ENCODE measurements around the gene PKHD1. TPM values are rescaled to one million over a fixed set of nuclear protein-coding genes. Genes with fewer than 3 reads are reported as not detected.
A peak's percentile ranks its signal among the peaks of the same experiment; 100 is the strongest.

The PKHD1 gene
- total RNA-seq, 1 experiment from 2014 or later, result not detected

DNA sequence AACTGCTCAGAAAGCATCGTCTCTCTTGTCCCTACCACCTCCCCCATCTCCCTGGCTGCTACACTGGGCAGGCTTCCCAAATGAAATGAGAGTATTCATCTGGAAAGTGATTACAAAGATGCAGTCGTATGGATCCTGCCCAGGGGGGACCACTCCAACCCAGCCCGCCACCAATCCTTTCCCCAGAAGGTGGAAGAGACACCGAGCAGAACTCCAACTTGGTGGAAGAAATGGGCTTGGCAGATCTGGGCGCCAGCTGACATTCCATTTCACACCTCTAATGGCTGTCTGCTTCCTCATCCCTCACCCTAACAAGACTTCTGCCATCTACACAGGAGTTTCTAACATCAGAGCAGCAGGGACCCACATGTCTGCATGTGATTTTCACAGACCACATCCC, 12.7 kb downstream of the PKHD1 start:
- no peaks in the 10 kb centered on the region for H3K9me3 Mint-ChIP-seq (ENCODE audit: unreplicated experiment)
- H3K4me1 Mint-ChIP-seq (ENCODE audit: insufficient read depth, unreplicated experiment), result peaks cover 19% of the 10 kb centered on the region
- intact Hi-C loops (cut with micrococcal nuclease), result no loop called here
- no peak for DNase-seq (ENCODE audit: unreplicated experiment)
- BruUV-seq (replicated peaks), result no TSS peak
- no peaks in the 10 kb centered on the region for H3K36me3 Mint-ChIP-seq (ENCODE audit: insufficient read depth, unreplicated experiment)
- POLR2A ChIA-PET, result no interaction called here
- TF ChIP-seq, protein P1, sequence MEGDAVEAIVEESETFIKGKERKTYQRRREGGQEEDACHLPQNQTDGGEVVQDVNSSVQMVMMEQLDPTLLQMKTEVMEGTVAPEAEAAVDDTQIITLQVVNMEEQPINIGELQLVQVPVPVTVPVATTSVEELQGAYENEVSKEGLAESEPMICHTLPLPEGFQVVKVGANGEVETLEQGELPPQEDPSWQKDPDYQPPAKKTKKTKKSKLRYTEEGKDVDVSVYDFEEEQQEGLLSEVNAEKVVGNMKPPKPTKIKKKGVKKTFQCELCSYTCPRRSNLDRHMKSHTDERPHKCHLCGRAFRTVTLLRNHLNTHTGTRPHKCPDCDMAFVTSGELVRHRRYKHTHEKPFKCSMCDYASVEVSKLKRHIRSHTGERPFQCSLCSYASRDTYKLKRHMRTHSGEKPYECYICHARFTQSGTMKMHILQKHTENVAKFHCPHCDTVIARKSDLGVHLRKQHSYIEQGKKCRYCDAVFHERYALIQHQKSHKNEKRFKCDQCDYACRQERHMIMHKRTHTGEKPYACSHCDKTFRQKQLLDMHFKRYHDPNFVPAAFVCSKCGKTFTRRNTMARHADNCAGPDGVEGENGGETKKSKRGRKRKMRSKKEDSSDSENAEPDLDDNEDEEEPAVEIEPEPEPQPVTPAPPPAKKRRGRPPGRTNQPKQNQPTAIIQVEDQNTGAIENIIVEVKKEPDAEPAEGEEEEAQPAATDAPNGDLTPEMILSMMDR (IDR thresholded peaks at IDR 0.05; ENCODE audit: unreplicated experiment), result no peak
- CTCF ChIA-PET, result interaction anchor here (0.5 to 1.8 kb wide), 2 partner anchors 25 to 1643 kb away, joined by 4 to 6 read pairs; no protein-coding TSS in a partner anchor
- no peak overlapping the region for H3K4me3 Mint-ChIP-seq (ENCODE audit: unreplicated experiment)
- H3K27me3 Mint-ChIP-seq (ENCODE audit: insufficient read depth, unreplicated experiment), result no peaks in the 10 kb centered on the region
- H3K27ac Mint-ChIP-seq (ENCODE audit: low read depth, unreplicated experiment), result no peak overlapping the region

DNA sequence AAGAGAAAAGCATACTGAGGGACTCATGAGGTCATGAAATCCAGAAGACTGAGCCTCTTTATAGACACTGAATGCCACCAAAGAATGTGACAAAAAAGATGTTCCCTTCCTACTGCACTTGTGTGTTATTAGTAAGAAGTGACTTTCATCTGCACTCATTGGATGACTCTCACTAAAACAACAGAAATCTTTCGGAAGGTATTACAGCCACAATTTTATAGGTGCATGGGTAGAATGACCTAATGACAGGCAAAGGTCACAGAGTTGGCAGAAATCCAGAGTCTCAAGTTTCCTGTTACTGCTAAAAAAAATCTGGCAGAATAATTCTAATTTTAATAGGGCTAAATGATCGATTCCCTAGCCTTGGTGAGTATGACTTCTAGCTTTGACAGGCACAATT, 13.3 kb downstream of the PKHD1 start:
- BruUV-seq (replicated peaks), result no TSS peak
- Mint-ChIP-seq H3K36me3 (ENCODE audit: insufficient read depth, unreplicated experiment) (no peaks in the 10 kb centered on the region), H3K9me3 (ENCODE audit: unreplicated experiment) (no peaks in the 10 kb centered on the region), H3K27me3 (ENCODE audit: insufficient read depth, unreplicated experiment) (no peaks in the 10 kb centered on the region), H3K4me3 (ENCODE audit: unreplicated experiment) (no peak overlapping the region), H3K4me1 (ENCODE audit: insufficient read depth, unreplicated experiment) (peaks cover 19% of the 10 kb centered on the region), H3K27ac (ENCODE audit: low read depth, unreplicated experiment) (no peak overlapping the region)
- intact Hi-C loops (cut with micrococcal nuclease), result no loop called here
- POLR2A ChIA-PET, result no interaction called here
- no peak for DNase-seq (ENCODE audit: unreplicated experiment)
- CTCF ChIA-PET, result interaction anchor here (0.5 to 2.4 kb wide), 3 partner anchors 10 to 1643 kb away, joined by 5 to 13 read pairs (median 6); no protein-coding TSS in a partner anchor
- TF ChIP-seq, protein P1 (IDR thresholded peaks at IDR 0.05; ENCODE audit: unreplicated experiment), result no peak

DNA sequence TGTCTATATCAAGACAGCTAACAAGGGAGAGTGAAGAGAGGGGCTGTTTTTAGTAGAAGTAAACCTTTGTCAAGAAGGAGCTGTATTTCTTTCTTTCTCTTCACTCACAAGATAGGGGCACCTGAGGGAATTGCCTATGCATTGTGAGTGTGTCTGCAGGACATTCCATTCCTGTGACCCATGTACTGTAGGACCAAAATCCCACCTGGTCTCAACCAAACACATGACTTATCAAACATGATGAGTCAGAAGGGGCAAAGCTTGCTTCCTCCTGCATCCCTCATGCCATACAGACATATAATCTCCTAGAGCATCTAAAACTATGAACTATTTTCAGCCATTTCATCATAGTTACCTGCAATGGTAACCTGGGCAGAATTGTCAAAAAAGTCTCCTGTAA, 21.8 kb downstream of the PKHD1 start:
- no peaks in the 10 kb centered on the region for H3K27me3 Mint-ChIP-seq (ENCODE audit: insufficient read depth, unreplicated experiment)
- no peaks in the 10 kb centered on the region for H3K36me3 Mint-ChIP-seq (ENCODE audit: insufficient read depth, unreplicated experiment)
- peaks cover 17% of the 10 kb centered on the region for H3K4me1 Mint-ChIP-seq (ENCODE audit: insufficient read depth, unreplicated experiment)
- TF ChIP-seq, protein P1 (IDR thresholded peaks at IDR 0.05; ENCODE audit: unreplicated experiment), result no peak
- no peaks in the 10 kb centered on the region for H3K9me3 Mint-ChIP-seq (ENCODE audit: unreplicated experiment)
- ChIA-PET POLR2A (no interaction called here), CTCF (interaction anchor here (1.1 to 5.1 kb wide), 2 partner anchors 16 to 233 kb away, joined by 3 to 39 read pairs; no protein-coding TSS in a partner anchor)
- H3K4me3 Mint-ChIP-seq (ENCODE audit: unreplicated experiment), result no peak overlapping the region
- BruUV-seq (replicated peaks), result no TSS peak
- H3K27ac Mint-ChIP-seq (ENCODE audit: low read depth, unreplicated experiment), result no peak overlapping the region
- intact Hi-C loops (cut with micrococcal nuclease), result no loop called here
- peak; percentile 34 for DNase-seq (ENCODE audit: unreplicated experiment)

DNA sequence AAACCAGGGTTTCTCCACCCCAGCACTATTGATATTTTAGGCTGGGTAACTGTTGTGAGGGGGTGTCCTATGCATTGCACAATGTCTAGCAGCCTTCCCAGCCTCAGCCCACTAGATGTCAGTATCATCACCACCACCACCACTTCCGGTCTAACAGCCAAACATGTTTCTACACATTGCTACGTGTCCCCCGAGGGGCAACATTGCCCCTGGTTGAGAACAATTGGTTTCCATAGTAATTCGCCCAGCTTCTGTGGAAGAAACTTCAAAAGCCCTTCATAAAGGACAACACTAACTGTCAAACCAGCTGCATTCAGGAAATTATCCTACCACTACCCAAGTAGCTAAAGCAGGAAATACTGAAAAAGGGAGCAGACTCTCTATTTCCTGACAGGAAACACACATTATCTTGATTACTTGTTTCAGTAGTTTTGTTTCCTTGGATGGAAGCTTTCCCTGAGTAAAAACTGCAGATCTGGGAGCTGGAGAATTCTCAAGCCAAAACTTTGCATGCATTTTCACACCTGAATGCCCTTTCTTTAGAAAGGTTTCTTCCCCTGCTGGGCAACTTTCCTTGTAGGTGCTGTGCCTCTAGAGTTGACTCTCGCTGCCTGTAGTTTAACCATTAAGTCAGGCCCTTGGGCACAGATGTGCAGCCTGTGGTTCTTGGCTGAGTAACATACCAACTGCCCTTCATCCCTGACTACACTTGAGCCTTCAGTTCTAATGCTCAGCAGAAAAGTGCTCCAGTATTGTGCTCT, 23.6 kb downstream of the PKHD1 start:
- ChIA-PET CTCF (interaction anchor here (0.6 to 2.4 kb wide), 7 partner anchors 10 to 111 kb away, joined by 3 to 14 read pairs (median 4); no protein-coding TSS in a partner anchor), POLR2A (interaction anchor here (0.6 kb wide), 1 partner anchor 747 kb away, joined by 5 read pairs; no protein-coding TSS in a partner anchor)
- no peaks in the 10 kb centered on the region for H3K9me3 Mint-ChIP-seq (ENCODE audit: unreplicated experiment)
- no peaks in the 10 kb centered on the region for H3K36me3 Mint-ChIP-seq (ENCODE audit: insufficient read depth, unreplicated experiment)
- no peaks in the 10 kb centered on the region for H3K27me3 Mint-ChIP-seq (ENCODE audit: insufficient read depth, unreplicated experiment)
- no TSS peak for BruUV-seq (replicated peaks)
- peak; percentile 40 for DNase-seq (ENCODE audit: unreplicated experiment)
- no peak overlapping the region for H3K4me3 Mint-ChIP-seq (ENCODE audit: unreplicated experiment)
- intact Hi-C loops (cut with micrococcal nuclease), result no loop called here
- H3K4me1 Mint-ChIP-seq (ENCODE audit: insufficient read depth, unreplicated experiment), result peaks cover 17% of the 10 kb centered on the region
- TF ChIP-seq, protein P1 (IDR thresholded peaks at IDR 0.05; ENCODE audit: unreplicated experiment), result no peak
- H3K27ac Mint-ChIP-seq (ENCODE audit: low read depth, unreplicated experiment), result no peak overlapping the region

Measured in MCF 10A (cell line).